CD14-positive monocyte (primary cell): ENCODE results near the gene ALOX15. TPM values are rescaled to one million over a fixed set of nuclear protein-coding genes. Genes with fewer than 3 reads are reported as not detected.

Source experiments
- DNase-seq, 3 donors: peaks; one replicate each; pipeline ENCODE4 v3.0.0-alpha.2; 2011 to 2022
- H2AFZ ChIP-seq: 2 replicates; pipeline ENCODE4 v1.6.0; 2012; ENCODE audit warnings: mild to moderate bottlenecking, low read depth, low read length, inconsistent platforms; ENCODE audit not compliant: insufficient read depth, poor library complexity, severe bottlenecking
- H3K27ac ChIP-seq, 2 donors: 1 replicate in 1 of 2; 2 replicates in 1 of 2; pipeline ENCODE4 v1.5.1; 2012 to 2013; ENCODE audit warnings: low read length in 2 of 2, control low read depth in 1 of 2, inconsistent platforms in 1 of 2, low read depth in 1 of 2, mild to moderate bottlenecking in 1 of 2
- H3K27me3 ChIP-seq, 2 donors: one replicate each; pipeline versions ENCODE4 v1.6.0 to v1.6.1; 2011 to 2013; ENCODE audit warnings: low read length in 2 of 2; ENCODE audit not compliant: control insufficient read depth in 2 of 2, insufficient read depth in 2 of 2
- H3K36me3 ChIP-seq, 2 donors: replicated peaks in 1 of 2; 1 replicate in 1 of 2; 2 replicates in 1 of 2; pipeline versions ENCODE4 v1.5.1 to v1.6.1; 2012 to 2013; ENCODE audit warnings: low read length in 2 of 2, control low read depth in 1 of 2, inconsistent platforms in 1 of 2, mild to moderate bottlenecking in 1 of 2; ENCODE audit not compliant: insufficient read depth in 2 of 2, control insufficient read depth in 1 of 2
- H3K4me1 ChIP-seq, 2 donors: 1 replicate in 1 of 2; 2 replicates in 1 of 2; pipeline versions ENCODE4 v1.5.1 to v1.6.1; 2012 to 2013; ENCODE audit warnings: low read length in 2 of 2, control low read depth in 1 of 2, inconsistent platforms in 1 of 2, mild to moderate bottlenecking in 1 of 2, moderate library complexity in 1 of 2; ENCODE audit not compliant: insufficient read depth in 2 of 2, control insufficient read depth in 1 of 2
- H3K4me2 ChIP-seq: replicated peaks from 2 replicates; pipeline ENCODE3; 2012; ENCODE audit warnings: low read length, moderate library complexity, mild to moderate bottlenecking; ENCODE audit not compliant: poor library complexity, severe bottlenecking; ENCODE audit errors: extremely low read depth
- H3K4me3 ChIP-seq, 3 experiments: fragments of 200-600 bp in 1 of 3; sonication (generic) in 1 of 3; replicated peaks in 1 of 3; 1 replicate in 2 of 3; 2 replicates in 1 of 3; pipeline ENCODE4 v1.5.1; 2011 to 2013; ENCODE audit warnings: low read length in 3 of 3, mild to moderate bottlenecking in 3 of 3, control low read depth in 2 of 3, low read depth in 2 of 3, inconsistent platforms in 1 of 3, moderate library complexity in 1 of 3
- H3K79me2 ChIP-seq: 2 replicates; pipeline ENCODE4 v1.6.0; 2012; ENCODE audit warnings: mild to moderate bottlenecking, control low read depth, inconsistent platforms, low read length, moderate library complexity; ENCODE audit not compliant: insufficient read depth
- H3K9ac ChIP-seq: 2 replicates; pipeline ENCODE4 v1.6.0; 2017; ENCODE audit warnings: low read length, mild to moderate bottlenecking; ENCODE audit not compliant: insufficient read depth, poor library complexity, severe bottlenecking
- H3K9me3 ChIP-seq, 2 donors: replicated peaks in 1 of 2; 1 replicate in 1 of 2; 2 replicates in 1 of 2; pipeline versions ENCODE4 v1.5.1 to v1.6.1; 2012 to 2013; ENCODE audit warnings: low read length in 2 of 2, control low read depth in 1 of 2; ENCODE audit not compliant: control insufficient read depth in 1 of 2, insufficient read depth in 1 of 2
- H4K20me1 ChIP-seq: 2 replicates; pipeline ENCODE4 v1.6.0; 2012; ENCODE audit warnings: mild to moderate bottlenecking, low read length, control low read depth, moderate library complexity; ENCODE audit not compliant: insufficient read depth
- H3K27ac Mint-ChIP-seq, 7 donors: one replicate each; pipeline ENCODE4 v1.8.0; 2020; ENCODE audit warnings: mild to moderate bottlenecking in 7 of 7, mixed read lengths in 7 of 7, moderate library complexity in 6 of 7, inconsistent platforms in 2 of 7
- H3K27me3 Mint-ChIP-seq, 3 donors: one replicate each; pipeline ENCODE4 v1.8.0; 2021 to 2022; ENCODE audit warnings: low read depth in 3 of 3, mild to moderate bottlenecking in 3 of 3, mixed read lengths in 3 of 3, moderate library complexity in 3 of 3, inconsistent platforms in 1 of 3
- H3K36me3 Mint-ChIP-seq, 2 donors: one replicate each; pipeline ENCODE4 v1.8.0; 2020; ENCODE audit warnings: mixed read lengths in 2 of 2, inconsistent platforms in 1 of 2, mild to moderate bottlenecking in 1 of 2
- H3K4me1 Mint-ChIP-seq: one replicate; pipeline ENCODE4 v1.8.0; 2020; ENCODE audit warnings: mild to moderate bottlenecking, mixed read lengths
- H3K4me3 Mint-ChIP-seq, 2 donors: one replicate each; pipeline ENCODE4 v1.8.0; 2020; ENCODE audit warnings: mild to moderate bottlenecking in 2 of 2, mixed read lengths in 2 of 2, moderate library complexity in 1 of 2
- H3K9me3 Mint-ChIP-seq, 7 donors: one replicate each; pipeline ENCODE4 v1.8.0; 2020 to 2022; ENCODE audit warnings: mixed read lengths in 7 of 7, mild to moderate bottlenecking in 6 of 7, moderate library complexity in 6 of 7, inconsistent platforms in 2 of 7
- WGBS: methylation state at CpG from one replicate; pipeline ENCODE4 v1.1.5; 2013; ENCODE audit warnings: missing lambda C conversion rate; ENCODE audit not compliant: insufficient coverage; 5-methylcytosine and 5-hydroxymethylcytosine counted together
- intact Hi-C, 2 donors: fragments of 100-400 bp; cut with micrococcal nuclease; formaldehyde crosslinking; loops; one replicate each; pipeline versions ENCODE4 v1.15.0 to v1.15.1; 2023
- polyA plus RNA-seq, 3 donors: library from polyadenylated mRNA; depleted of rRNA in 1 of 3; unstranded in 2 of 3; stranded (reverse) in 1 of 3; fragments of 300-500 nt in 2 of 3; fragments of >200 nt in 1 of 3; fragmentation: Illumina TruSeq in 2 of 3; gene quantifications; 1 replicate in 2 of 3; 2 replicates in 1 of 3; pipeline ENCODE4 v1.2.3, GENCODE V29; 2012 to 2021
- TF ChIP-seq, protein P1 (sequence below): fragments of 200-600 bp; IDR thresholded peaks from one replicate; pipeline ENCODE4 v1.8.0; 2022; ENCODE audit warnings: antibody characterized with exemption, mild to moderate bottlenecking

The ALOX15 gene
- polyA plus RNA-seq, 3 donors, result 0.05 to 0.13 TPM; not detected in 1

DNA sequence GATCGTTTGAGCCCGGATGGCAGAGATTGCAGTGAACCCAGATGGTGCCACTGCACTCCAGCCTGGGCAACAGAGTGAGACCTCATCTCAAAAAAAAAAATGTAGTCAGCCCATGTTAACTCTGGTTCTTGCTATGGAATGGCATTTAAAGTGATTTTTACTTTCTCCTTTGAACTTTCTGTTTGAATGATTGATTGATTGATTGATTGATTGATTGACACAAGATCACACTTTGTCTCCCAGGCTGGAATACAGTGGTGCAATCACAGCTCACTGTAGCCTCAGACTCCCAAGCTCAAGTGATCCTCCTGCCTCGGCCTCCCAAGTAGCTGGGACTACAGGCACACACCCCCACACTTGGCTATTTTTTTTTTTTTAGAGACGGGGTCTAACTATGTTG is 40.2 kb downstream of the ALOX15 start:
- H3K9ac ChIP-seq, result no peak overlapping the region
- no peaks in the 10 kb centered on the region for H3K9me3 ChIP-seq
- DNase-seq, result no peak
- no peak overlapping the region for H3K4me3 ChIP-seq
- no peak overlapping the region for H3K4me2 ChIP-seq
- peaks cover 6 to 7% (median 6%) of the 10 kb centered on the region in 3 donors for H3K27me3 Mint-ChIP-seq
- no peaks in the 10 kb centered on the region for H3K36me3 Mint-ChIP-seq
- H3K36me3 ChIP-seq, result no peaks in the 10 kb centered on the region
- H3K27ac Mint-ChIP-seq, result peak overlapping the region in 2 of 7 donors; percentile 18 to 31
- H3K4me1 Mint-ChIP-seq, result peaks cover 6% of the 10 kb centered on the region
- H3K27me3 ChIP-seq, result no peaks in the 10 kb centered on the region
- no peak overlapping the region for H3K4me3 Mint-ChIP-seq
- H4K20me1 ChIP-seq, result no peaks in the 10 kb centered on the region
- H3K9me3 Mint-ChIP-seq, result no peaks in the 10 kb centered on the region
- TF ChIP-seq, protein P1, sequence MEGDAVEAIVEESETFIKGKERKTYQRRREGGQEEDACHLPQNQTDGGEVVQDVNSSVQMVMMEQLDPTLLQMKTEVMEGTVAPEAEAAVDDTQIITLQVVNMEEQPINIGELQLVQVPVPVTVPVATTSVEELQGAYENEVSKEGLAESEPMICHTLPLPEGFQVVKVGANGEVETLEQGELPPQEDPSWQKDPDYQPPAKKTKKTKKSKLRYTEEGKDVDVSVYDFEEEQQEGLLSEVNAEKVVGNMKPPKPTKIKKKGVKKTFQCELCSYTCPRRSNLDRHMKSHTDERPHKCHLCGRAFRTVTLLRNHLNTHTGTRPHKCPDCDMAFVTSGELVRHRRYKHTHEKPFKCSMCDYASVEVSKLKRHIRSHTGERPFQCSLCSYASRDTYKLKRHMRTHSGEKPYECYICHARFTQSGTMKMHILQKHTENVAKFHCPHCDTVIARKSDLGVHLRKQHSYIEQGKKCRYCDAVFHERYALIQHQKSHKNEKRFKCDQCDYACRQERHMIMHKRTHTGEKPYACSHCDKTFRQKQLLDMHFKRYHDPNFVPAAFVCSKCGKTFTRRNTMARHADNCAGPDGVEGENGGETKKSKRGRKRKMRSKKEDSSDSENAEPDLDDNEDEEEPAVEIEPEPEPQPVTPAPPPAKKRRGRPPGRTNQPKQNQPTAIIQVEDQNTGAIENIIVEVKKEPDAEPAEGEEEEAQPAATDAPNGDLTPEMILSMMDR, result no peak
- H3K79me2 ChIP-seq, result no peaks in the 10 kb centered on the region
- intact Hi-C loops, result no loop called here
- WGBS, result 95% methylated on average over 3 of the region's 4 CpGs
- no peak overlapping the region for H2AFZ ChIP-seq
- H3K27ac ChIP-seq, result no peak overlapping the region
- H3K4me1 ChIP-seq, result peaks cover 0 to 7% of the 10 kb centered on the region in 2 donors

DNA sequence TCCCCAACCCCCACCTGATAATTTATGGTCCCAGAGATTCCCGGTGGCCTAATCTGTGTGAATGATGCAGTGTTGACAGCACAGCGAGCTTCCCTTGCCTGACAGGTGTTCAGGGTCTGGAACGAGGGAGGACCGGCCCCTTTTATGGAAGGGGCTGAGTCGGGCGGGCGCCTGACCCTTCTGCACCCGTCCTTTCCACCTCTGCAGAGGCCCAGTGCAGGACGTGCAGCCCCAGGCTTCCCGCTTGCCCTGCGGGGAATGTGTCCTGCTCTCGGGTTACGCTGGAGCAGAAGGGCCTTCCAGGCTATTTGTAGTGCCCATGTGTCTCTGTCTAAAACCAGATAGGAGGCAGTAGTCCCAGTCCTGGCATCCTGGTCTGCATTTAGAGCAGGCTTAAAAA is 40.9 kb downstream of the ALOX15 start:
- Histone ChIP-seq H3K27me3 (no peaks in the 10 kb centered on the region), H3K27ac (no peak overlapping the region), H3K4me2 (no peak overlapping the region), H3K9ac (no peak overlapping the region), H3K36me3 (no peaks in the 10 kb centered on the region), H3K4me1 (peaks cover 0 to 1% of the 10 kb centered on the region in 2 donors), H3K4me3 (no peak overlapping the region), H2AFZ (no peak overlapping the region), H3K79me2 (no peaks in the 10 kb centered on the region), H4K20me1 (no peaks in the 10 kb centered on the region), H3K9me3 (no peaks in the 10 kb centered on the region)
- Mint-ChIP-seq H3K9me3 (no peaks in the 10 kb centered on the region), H3K27me3 (peaks cover 5 to 6% (median 6%) of the 10 kb centered on the region in 3 donors), H3K4me3 (no peak overlapping the region), H3K27ac (peak overlapping the region in 1 of 7 donors; percentile 18), H3K36me3 (no peaks in the 10 kb centered on the region), H3K4me1 (peaks cover 3% of the 10 kb centered on the region)
- TF ChIP-seq, protein P1, result no peak
- WGBS, result 95% methylated on average over 13 of the region's 13 CpGs
- intact Hi-C loops, result no loop called here
- no peak for DNase-seq
